22Rv1 (cell line): ENCODE results near the gene SERAC1.

Source experiments
- CTCF ChIP-seq: fragments of 450-650 bp; IDR thresholded peaks from 2 replicates; pipeline ENCODE4 v1.5.1; 2017; ENCODE audit warnings: mild to moderate bottlenecking
- ZFX ChIP-seq: fragments of 450-650 bp; IDR thresholded peaks from 2 replicates; pipeline ENCODE4 v1.6.1; 2017; ENCODE audit warnings: antibody characterized with exemption, borderline replicate concordance

GRCh38 chr6:158109748-158110147, 58.3 kb downstream of the SERAC1 start:
- TF ChIP-seq CTCF, result no peak
- no peak for TF ChIP-seq ZFX
